Lower lobe of right lung (tissue), 2 donors: ENCODE data around the gene SIVA1. TPM values are rescaled to one million over a fixed set of nuclear protein-coding genes. Genes with fewer than 3 reads are reported as not detected.

ENCODE experiments used
- ATAC-seq, 2 donors: fragments of 200-7000 bp; cut with Tn5 transposase; one replicate each; pipeline ENCODE4 v1.9.1; 2020 to 2022; ENCODE audit warnings: mild to moderate bottlenecking in 2 of 2, moderate library complexity in 2 of 2
- DNase-seq: peaks from one replicate; pipeline ENCODE4 v3.0.0-alpha.2; 2020
- H3K27ac ChIP-seq: fragments of 200-600 bp; one replicate; pipeline ENCODE4 v1.8.0; 2022
- H3K27me3 ChIP-seq: fragments of 200-600 bp; one replicate; pipeline ENCODE4 v1.8.0; 2022; ENCODE audit warnings: low read depth
- H3K36me3 ChIP-seq: fragments of 200-600 bp; one replicate; pipeline ENCODE4 v1.8.0; 2022; ENCODE audit warnings: mild to moderate bottlenecking
- H3K4me1 ChIP-seq: fragments of 200-600 bp; one replicate; pipeline ENCODE4 v1.8.0; 2022
- H3K4me3 ChIP-seq: fragments of 200-600 bp; one replicate; pipeline ENCODE4 v1.8.0; 2022; ENCODE audit warnings: mild to moderate bottlenecking
- H3K9me3 ChIP-seq: fragments of 200-600 bp; one replicate; pipeline ENCODE4 v1.8.0; 2022
- intact Hi-C: fragments of 100-400 bp; cut with DNase I; formaldehyde crosslinking; loops from one replicate; pipeline ENCODE4 v1.11.0; 2022
- total RNA-seq: library from RNA; stranded (reverse); fragmentation: NEBNext Ultra II Directional; extraction: Animal tissue kit (Norgen Biotek cat#: 25700); gene quantifications from one replicate; pipeline ENCODE4 v1.2.1, GENCODE V29; 2021
- TF ChIP-seq, protein P1 (sequence below): fragments of 200-600 bp; IDR thresholded peaks from one replicate; pipeline ENCODE4 v1.8.0; 2022; ENCODE audit warnings: antibody characterized with exemption, mild to moderate bottlenecking
- donor health status: DM: no; HTN: yes; CAD: no; lungs with severe emphysema.

SIVA1 gene
- total RNA-seq, 1 donor from 2014 or later = 66.3 TPM

DNA sequence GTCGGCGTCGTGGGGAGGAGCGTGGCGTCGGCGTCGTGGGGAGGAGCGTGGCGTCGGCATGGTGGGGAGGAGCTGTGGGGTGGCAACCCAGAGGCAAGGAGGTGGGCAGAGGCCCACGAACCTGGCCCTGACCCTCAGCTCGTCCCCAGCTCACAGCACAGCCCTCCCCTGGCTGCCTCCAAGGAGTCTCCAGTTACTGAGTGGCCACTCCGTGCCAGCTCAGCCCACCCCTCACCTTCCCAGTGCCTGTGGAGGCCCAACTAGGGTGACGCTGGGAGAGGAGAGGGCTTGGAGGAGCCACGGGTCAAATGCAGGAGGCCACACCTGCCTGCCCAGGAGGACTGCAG lies 23.1 kb upstream of the SIVA1 start:
- Histone ChIP-seq H3K4me1 (peaks cover 16% of the 10 kb centered on the region), H3K27me3 (no peaks in the 10 kb centered on the region), H3K4me3 (no peak overlapping the region), H3K9me3 (no peaks in the 10 kb centered on the region), H3K27ac (no peak overlapping the region), H3K36me3 (no peaks in the 10 kb centered on the region)
- ATAC-seq (no peak), DNase-seq (no peak)
- TF ChIP-seq, protein P1, sequence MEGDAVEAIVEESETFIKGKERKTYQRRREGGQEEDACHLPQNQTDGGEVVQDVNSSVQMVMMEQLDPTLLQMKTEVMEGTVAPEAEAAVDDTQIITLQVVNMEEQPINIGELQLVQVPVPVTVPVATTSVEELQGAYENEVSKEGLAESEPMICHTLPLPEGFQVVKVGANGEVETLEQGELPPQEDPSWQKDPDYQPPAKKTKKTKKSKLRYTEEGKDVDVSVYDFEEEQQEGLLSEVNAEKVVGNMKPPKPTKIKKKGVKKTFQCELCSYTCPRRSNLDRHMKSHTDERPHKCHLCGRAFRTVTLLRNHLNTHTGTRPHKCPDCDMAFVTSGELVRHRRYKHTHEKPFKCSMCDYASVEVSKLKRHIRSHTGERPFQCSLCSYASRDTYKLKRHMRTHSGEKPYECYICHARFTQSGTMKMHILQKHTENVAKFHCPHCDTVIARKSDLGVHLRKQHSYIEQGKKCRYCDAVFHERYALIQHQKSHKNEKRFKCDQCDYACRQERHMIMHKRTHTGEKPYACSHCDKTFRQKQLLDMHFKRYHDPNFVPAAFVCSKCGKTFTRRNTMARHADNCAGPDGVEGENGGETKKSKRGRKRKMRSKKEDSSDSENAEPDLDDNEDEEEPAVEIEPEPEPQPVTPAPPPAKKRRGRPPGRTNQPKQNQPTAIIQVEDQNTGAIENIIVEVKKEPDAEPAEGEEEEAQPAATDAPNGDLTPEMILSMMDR = no peak
- intact Hi-C loops = no loop called here

DNA sequence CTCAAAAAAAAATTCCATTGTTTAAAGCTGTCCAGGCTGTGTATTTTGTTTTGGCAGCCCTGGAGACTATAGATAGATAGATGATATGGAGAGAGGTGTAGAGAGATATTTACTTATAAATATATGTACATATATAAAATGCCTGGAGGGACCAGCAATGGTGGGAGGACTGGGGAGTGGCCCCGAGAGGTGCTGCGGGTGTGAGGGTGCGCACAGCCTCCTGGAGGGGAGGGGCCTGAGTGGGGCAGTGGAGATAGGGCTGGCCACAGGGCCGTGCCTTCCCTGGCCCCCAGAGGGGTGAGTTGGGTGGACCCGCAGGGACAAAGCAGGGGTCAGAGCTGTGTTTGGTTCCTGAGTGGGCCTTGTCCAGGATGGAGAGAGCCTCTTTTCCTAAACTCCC lies 22.5 kb upstream of the SIVA1 start:
- no peak for DNase-seq
- Histone ChIP-seq H3K27ac (no peak overlapping the region), H3K9me3 (no peaks in the 10 kb centered on the region), H3K36me3 (no peaks in the 10 kb centered on the region), H3K27me3 (no peaks in the 10 kb centered on the region), H3K4me1 (peaks cover 15% of the 10 kb centered on the region), H3K4me3 (no peak overlapping the region)
- ATAC-seq = no peak
- intact Hi-C loops = no loop called here
- TF ChIP-seq, protein P1 = no peak

DNA sequence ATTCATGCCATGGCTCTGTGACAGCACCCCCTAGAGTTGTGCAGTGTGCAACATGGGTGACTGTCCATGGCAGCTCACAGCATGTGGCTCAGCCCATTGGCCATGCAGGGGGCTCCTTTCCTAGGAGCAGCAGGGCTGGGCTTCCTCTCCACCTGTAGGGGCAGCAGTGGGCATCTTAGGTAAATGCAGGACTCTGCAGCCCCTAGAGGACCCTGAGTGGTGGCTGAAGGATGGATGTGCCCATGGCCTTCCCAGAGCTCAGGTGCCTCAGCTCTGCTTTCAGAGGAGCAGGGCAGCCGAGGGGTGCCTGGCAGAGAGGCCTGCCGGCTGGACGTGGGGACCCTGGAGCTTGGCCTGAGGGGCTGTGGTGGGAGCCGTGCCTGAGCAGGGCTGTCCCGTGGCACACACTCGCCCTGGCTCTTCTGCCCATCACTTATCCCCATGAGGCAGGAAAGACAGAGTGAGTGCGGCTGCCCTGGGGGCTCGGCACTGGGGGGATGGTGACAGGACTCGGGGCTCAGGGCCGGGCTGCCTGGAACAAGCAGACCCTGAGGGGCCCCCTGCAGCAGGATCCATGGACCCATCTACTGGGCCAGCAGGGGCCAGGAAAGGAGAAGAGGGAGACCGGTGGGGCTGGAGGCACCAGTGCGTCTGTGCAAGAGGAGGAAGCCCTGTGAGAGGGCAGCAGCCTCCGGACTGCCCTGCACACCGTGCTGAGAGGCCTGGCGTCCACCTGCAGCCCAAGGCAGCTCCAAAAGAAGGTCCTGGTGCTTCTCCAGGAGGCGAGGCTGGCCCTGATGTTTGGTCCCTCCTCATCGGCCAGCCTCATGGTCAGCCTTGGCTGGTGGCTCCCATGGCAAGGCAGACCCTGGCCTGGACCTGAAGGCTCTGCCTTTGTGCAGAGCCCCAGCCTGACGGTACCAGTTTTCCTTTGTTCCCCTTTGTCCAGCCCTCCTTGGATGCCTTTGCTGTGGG lies 21.3 kb upstream of the SIVA1 start:
- intact Hi-C loops = no loop called here
- DNase-seq (no peak), ATAC-seq (no peak)
- peaks cover 27% of the 10 kb centered on the region for H3K4me1 ChIP-seq
- no peaks in the 10 kb centered on the region for H3K36me3 ChIP-seq
- H3K27ac ChIP-seq = peak overlapping the region; percentile 31
- TF ChIP-seq, protein P1 = peak; percentile 22
- no peaks in the 10 kb centered on the region for H3K27me3 ChIP-seq
- H3K9me3 ChIP-seq = no peaks in the 10 kb centered on the region
- H3K4me3 ChIP-seq = no peak overlapping the region

DNA sequence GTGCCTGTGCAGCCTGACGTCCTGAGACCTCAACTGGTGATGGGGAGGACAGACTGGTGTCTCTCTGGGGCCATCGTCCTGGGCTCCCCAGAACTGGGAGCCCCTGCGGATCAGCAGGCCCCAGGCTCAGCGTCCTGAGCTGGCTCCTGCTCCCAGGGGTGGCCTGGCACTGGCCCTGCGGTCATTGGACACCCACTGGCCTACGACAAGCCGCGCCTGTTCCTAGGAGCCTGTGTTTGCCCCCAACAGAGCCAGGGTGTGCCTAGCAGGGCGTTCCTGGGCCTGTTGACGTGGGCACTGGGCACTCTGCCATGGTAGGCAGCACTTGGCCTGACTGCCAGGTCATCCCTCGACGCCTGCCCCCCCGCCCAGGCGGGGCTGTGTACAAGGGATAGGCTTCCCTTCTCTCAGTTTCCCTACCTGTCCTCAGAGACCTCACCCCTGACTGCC lies 20.6 kb upstream of the SIVA1 start:
- H3K36me3 ChIP-seq = no peaks in the 10 kb centered on the region
- H3K4me3 ChIP-seq = no peak overlapping the region
- peak overlapping the region; percentile 31 for H3K27ac ChIP-seq
- no peaks in the 10 kb centered on the region for H3K27me3 ChIP-seq
- intact Hi-C loops = no loop called here
- TF ChIP-seq, protein P1 = no peak
- ATAC-seq = peak; percentile 77 to 79
- no peaks in the 10 kb centered on the region for H3K9me3 ChIP-seq
- H3K4me1 ChIP-seq = peaks cover 34% of the 10 kb centered on the region
- DNase-seq = peak; percentile 85

DNA sequence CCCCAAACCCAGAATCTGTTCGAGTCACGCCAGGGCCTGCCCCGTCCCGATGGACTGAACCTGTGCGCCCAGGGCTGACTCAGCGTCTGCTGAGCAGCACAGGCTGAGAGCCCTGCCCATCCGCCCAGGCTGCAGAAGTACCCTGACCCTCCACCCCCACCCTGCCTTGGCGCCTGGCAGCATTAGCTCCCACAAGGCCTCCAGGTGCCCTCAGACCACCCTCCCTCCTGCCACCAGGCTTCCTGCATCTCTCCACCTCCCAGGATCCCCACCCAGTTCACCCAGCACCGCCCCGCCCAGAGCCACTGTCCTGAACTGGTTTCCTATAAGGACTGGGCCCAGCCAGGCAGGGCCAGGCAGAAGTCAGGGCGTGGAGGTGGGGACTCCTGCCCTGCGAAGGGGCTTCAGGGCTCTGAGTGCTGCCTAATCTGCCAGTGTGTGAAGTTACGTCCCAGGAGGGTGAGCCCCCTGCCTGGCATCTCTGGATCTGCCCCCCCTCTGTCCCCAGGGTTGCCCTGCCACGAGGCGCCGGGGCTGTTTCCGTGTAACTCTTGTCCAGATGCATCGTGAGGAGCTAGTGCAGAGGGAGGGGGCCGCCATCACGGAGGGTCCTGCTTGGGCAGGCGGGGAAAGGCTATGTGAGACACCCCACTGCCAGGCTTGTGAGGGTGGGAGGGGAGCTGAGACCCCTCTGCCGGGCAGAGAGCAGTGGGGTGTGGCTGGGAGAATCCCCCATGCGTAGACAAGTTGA lies 19.8 kb upstream of the SIVA1 start:
- intact Hi-C loops = no loop called here
- Histone ChIP-seq H3K27me3 (no peaks in the 10 kb centered on the region), H3K36me3 (no peaks in the 10 kb centered on the region), H3K4me1 (peaks cover 35% of the 10 kb centered on the region), H3K4me3 (no peak overlapping the region), H3K9me3 (no peaks in the 10 kb centered on the region), H3K27ac (peak overlapping the region; percentile 31)
- DNase-seq (no peak), ATAC-seq (peak; percentile 17 to 26)
- TF ChIP-seq, protein P1 = no peak
